Epidermal melanocyte (primary cell): ENCODE data around the gene IGSF9.

Experiments
- DNase-seq: peaks from one replicate; pipeline ENCODE4 v3.0.0; 2011; ENCODE audit warnings: low spot score; ENCODE audit not compliant: insufficient read length

Gene IGSF9

DNA sequence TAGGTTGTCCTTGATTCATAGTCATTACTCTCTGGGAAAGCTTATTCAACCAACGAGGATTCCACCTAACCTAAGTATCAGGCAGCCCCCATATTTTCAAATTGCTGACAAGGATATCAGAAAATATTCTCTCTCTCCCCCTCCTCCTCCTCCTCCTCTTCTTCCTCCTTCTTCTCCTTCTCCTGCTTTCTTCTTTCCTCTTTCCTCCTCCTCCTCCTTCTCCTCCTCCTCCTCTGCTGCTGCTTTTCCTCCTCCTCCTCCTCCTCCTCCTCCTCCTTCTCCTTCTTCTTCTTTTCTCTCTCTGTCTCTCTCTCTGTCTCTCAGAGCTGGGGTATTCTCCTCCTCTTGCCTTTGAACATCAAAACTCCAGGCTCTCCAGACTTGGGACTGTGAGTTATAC lies 2.5 kb upstream of the IGSF9 start:
- no peak for DNase-seq

DNA sequence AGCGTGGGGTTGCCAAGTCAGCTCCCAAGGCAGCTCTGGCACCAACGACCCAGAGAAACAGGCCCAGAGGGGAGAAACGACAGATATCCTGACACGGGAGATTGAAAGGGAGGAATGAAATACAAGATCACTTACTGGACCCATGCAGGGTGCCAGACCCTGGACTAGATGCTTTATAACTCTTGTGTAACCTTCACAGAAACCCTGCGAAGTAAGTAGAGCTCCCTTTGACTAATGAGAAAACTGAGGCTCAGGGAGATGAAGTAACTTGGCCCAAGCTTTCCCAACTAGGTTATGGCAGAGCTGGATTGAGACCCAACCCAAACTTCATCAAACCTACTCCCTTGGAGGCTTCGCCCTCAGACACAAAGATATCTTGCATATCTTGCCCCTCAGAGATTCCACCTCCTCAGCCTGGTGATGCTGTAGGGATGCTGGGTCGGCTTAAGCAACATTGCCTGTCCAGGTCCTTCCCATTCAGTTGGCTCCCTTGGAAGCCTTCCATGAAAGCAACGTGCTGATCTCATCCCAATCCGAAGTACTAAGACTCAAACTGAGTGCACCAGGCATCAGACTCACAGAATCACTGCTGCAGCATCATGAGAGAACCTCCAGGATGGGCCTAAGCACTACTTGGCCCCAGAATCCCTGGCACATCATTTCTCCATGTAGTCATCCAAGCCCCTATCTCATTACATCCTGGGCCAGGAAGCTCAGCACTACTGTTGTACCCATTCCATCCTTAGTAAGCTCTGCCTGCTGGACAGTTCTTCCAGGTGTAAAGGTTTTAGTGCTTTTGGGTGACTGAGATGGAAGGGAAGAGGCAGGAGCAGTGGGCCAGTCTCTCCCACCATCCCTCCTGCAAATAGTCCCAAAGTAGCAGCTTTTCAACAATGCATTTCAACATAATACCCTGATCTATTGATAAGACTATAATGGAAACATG lies 1.1 kb upstream of the IGSF9 start:
- DNase-seq = no peak

DNA sequence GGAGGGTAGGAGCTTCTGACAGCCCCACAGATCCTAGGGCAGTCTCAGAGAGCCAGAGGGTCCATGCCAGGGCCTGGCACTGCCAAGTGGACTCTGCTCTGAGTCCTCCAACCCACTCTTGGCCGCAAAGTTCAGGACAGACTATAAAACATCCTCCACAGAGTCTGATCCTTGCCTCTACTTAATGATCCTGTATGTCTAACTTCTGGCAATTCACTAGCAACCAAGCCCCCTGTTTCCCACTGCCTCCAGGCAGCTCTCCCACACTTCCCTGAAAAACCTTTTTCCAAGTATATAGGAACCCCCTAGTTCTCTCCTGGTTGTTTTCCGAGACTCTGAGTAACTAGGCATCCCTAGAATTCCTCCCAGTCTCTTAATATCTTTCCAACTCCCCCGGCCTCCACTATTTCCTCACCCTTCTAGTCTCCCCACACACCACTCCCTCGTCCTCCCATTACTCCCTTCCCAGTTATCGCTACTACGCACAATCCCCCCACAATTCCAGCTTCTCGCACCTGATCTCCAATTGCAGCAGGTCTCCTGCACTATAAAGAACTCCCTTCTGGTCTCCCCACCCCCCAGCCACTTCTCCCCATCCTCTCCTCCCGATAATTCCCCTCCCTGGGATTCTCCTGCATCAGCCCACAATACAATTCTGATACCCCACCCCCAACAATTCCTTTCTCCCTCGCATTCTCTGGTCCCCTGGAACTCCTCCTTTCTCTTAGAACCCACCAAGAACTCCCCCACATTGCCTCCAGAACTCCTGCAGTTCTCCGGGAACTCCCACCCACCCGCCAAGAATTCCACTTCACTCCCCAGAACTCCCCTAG lies 574 bp downstream of the IGSF9 start:
- no peak for DNase-seq

DNA sequence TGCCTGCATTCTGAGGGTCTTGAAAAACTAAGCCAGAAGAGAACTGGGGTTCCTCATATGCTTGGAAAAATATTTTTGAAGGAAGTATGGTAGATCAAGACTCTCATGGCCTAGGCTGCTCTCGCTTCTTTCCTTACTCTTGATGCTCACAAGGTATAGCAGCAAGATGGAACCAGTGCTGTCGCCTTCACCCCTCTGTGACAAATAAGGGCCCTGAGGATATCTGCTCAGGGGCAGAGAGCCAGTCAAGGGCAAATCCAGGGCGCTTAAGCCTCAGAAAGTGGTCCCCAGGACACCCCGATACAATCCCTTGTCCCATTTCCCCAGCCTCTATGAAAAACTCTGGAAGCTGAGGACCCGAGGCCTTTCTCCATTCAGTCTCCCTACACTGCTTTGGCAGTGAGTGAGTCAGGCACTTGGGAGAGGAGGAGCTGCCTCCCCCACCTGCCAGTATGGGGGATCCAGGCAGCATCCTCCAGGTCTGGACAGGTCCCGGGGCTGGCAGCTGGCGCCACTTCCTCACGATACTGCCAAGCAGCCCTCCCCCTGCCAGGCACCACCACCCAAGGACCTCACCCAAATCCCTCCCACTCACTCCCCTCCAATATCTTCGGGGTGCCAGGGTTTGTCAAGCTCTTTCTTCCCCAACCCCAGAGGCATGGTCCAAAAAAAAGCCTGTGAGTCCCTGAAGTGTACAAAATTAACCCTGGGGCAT lies 1.3 kb downstream of the IGSF9 start:
- no peak for DNase-seq

DNA sequence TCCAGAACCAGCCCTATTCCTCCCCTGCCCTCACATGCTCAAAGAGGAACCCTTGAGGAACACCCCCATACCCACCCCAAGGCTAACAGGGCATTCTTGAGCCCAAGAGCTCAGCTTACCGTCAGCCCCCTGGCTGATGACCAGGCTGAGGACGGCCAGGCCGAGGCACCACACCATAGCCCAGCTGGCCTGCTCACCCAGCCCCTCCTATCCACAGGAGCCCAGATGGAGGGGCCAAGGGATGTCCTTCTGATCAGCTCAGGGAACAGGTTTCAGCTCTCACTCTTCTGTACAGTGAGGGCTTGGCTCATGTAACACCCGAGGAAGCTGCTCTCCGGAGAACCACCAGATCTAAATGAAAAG lies 2.2 kb downstream of the IGSF9 start:
- DNase-seq = no peak

DNA sequence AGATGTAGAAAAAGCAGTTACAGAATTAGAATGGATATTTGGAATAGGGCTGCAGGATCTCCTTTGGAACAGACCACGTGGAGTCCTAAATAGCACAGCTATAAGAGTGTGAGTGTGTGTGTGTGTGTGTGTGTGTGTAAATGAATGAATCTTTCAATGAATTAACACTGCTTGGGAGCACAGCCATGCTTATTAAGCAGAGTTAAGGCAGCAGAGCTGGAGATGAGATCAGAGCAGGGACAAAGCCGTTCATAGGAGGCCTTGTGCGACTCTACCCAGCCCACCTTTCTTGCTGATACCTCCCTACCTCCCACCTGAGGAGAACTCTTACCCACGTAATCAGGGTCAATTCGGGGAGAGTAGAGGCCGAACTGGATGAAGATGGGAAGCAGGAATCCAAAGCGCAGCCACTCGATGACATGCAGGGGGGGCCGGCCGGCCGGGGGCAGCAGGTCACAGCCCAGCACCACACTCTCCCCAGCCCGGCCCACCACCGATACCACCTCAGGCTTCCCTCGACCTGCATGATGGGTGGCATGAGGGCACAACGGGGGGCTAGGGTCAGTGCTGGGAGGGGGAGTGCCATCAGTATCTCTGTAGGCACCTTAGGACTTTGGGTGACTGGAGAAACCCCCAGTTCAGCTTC lies 2.7 kb downstream of the IGSF9 start:
- no peak for DNase-seq

DNA sequence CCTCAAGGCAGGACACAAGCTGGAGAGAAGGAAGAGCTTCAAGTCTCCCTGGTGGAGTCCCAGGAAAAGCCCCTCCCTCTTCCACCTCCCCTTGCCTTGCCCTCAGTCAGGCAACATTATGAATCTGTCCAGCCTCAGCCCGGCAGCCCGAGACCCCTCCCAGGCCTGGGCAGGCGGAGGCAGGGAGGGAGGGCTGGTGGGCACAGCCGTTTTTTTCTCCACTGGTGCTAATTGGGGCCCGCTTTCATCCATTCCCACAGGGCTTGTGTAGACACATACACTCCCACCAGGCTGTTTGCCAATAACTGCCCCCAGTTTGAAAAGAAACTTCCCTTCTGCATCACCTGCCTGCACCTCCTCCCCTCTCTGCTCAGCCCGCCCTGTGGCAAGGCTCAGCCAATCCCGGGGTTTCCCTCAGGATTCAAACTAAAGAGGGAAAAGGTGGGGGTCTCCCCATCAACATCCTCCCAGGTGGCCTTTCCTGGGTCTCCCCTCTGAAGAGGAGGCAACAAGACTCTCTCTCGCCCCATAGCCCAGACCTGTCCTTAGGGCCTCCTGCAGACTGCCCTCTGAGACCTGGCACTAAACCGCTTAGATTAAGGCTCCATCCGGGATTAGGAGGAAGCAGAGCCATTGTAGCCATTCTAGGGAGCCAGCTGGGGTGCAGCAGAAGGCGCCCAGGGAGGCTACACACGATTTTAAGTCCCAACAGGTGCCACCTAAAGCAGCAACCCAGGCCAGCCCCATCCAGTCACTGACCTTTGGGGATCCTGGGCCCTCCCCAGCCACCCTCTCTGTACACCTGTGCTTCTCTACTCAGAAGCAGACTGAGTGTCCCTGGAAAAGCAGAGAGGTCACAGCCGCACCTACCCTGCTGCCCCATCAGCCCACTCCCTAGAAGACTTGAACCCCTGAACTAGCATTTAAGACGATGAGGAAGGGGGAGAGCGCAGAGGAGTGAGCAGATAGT lies 3.5 kb downstream of the IGSF9 start:
- no peak for DNase-seq

DNA sequence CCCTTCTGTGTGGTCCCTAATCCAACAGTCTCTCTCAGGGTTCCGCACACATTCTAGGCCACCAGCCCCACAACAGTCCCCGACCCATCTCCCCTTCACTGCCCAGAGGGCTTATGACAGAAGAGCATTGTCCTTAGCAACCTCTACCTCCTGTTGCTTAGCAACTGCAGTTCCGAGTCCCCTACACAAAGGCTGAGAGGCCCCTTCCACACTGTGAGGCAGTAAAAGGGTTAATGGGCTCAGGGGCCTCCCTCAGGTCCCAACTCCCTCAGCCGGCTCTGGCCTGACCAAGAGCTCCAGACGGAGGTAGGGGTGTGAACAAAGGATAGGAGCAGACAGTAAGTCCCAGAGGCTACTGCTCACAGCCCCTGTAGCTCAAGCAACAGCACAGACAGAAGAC lies 4.3 kb downstream of the IGSF9 start:
- DNase-seq = no peak

DNA sequence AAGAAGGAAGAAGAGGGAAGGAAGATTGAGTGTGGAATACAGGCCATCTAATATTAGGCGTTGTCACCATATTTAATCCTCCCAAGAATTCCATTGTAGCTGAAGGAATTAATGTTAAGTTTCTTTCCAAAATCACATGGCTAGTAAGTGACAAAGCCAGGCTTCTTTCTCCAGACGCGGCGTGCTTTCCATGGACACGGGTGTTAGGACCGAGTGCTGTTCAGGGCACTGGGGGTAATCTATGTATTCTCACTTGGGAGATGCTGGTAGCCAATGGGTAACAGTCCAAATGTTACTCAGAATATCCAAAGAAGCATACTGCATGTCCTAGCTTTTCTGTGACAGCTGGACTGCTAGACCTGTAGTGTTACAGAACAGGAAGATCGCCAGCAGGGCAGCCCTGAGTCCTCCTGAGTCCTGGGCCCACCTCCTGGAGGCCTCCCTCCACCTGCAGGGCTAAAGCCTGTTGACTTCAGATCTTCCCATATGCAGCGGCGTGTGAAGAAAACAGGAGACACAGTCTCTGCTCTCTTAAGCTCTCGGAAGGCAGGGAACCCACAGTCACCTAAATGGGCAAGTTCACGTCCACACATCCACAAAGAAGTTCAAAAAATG lies 5.3 kb downstream of the IGSF9 start:
- DNase-seq = no peak

DNA sequence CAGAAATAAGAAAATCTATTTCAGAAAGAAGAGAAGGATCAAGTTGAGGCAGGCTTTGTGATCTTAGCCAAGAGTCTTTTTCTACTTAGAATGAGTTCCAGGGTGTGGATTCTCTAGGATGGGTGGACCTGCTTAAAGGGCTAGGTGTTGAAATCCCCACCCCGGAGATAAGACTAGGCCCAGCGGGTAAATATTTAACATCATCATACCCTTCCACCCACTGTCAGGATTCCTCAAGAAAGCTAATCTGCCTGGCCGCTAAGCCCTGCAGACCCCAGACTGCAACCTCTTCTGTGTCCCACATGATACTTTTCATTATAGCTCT lies 5.8 kb downstream of the IGSF9 start:
- DNase-seq = no peak

DNA sequence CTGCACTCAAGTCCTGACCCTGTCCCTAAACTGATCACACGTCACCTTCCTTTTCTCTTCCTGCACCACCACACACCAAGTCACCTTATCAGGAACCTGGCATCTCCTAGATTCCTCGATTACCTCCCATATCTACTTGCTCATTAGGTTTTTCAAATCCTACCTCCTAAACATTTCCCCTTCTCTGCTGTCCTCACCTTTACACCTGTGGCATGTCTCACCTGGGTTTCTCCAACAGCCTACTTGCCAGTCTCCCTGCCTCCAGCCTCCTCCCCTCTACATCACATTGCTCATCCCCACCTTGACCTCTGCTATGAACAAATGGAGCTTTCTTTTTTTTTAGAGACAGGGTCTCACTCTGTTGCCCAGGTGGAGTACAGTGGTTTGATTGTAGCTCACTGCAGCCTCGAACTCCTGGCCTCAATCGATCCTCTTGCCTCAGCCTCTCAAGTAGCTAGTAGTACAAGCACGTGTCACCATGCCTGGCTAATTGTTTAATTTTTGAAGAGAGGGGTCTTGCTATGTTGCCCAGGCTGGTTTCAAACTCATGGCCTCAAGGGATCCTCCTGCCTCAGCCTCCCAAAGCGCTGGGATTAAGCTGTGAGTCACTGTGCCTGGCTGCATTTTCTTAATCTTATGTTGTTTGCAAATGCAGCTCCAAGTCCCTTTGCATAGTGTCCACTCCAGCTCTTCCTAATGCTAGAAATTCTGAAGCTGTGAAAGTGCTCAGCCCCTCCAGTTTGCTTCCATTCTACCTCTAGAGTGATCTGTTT lies 6.3 kb downstream of the IGSF9 start:
- no peak for DNase-seq

DNA sequence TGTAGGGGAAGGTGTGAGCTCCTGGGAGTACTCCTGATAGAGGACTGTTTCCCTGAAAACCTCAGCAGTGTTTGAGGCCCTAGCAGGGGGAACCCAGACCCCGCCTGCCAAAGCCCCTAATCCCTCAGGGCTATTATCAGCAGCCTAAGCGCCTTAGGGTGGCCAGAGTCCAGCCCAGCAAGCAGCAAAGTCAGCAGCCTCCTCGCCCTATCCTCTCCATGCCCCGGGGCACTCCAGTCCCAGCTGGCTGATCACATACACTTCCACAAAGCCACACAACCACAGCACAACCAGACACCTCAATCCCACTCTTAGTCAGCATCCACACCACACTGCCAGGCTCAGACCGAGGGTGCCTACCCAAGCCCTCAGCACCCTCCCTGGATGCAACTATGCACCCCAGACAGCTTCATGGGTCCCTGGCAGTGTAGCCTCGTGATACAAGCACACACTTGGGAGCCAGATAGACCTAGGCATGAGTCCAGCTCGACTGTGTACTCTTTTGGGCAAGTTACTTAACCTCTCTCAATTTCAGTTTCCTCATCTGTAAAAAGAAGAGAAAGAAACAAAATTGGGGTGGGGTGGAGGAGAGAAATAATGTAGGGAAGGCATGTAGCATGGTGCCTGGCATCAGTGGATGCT lies 7.1 kb downstream of the IGSF9 start:
- no peak for DNase-seq

DNA sequence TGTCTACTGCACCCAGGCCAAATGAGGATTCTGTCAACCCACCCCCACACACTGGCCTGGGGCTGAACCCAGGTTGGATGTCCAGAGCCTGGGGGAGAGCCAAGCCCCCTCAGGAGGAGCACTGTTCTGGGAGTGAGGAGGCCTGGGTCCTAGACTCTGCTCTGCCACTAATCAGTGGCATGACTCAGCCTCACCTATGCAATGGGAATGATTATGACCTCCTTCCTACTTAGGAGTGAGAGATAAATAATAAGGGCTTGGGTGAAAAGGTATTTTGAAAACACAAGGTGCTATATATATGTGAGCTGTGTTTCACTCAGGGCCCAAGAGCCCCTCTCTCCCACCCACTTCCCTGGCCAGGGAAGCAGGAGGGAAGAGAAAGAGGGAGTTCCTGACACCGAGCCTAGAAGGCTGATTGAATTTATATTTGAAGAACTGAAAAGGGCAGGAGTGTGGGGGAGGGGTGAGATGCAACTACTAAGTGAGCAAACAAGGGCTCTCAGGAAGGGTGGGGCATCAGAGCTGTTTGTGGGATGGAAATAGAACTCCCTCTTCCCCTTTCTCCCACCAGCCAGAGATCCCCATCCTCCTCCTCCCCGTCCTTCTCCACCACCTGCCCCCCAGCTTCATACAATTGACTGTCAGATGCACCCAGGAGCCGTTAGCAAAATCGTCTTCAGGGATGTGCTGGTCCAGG lies 8.2 kb downstream of the IGSF9 start:
- no peak for DNase-seq

DNA sequence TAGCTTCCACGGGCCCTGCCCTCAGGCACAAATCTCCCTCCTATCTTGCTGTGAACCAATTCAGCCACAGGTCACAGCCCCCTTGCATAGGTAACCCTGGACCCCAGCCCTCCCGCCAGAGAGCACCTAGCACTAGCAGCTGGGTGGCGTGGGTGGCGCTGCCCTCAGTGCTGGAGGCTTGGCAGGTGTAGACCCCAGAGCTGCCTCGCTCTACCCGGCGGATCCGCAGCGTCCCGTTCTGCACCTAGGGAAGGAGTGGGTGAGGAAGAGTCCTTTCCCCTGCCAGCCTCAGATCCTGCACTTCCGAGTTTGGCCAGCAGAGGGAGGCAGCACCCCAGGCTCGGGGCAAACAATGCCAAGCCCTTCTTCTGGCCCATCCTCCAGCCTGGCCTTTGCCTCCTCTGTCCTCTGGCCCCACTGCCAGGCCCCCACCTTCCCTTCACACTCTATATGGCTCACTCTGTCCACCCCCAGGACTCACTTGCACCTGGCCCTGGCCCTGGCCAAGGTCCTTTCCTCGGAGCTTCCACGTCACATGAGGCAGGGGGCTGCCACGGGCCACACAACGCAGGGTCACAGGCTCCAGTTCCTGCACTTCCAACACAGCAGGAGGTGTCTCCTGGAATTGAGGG lies 9.0 kb downstream of the IGSF9 start:
- peak; percentile 67 for DNase-seq

DNA sequence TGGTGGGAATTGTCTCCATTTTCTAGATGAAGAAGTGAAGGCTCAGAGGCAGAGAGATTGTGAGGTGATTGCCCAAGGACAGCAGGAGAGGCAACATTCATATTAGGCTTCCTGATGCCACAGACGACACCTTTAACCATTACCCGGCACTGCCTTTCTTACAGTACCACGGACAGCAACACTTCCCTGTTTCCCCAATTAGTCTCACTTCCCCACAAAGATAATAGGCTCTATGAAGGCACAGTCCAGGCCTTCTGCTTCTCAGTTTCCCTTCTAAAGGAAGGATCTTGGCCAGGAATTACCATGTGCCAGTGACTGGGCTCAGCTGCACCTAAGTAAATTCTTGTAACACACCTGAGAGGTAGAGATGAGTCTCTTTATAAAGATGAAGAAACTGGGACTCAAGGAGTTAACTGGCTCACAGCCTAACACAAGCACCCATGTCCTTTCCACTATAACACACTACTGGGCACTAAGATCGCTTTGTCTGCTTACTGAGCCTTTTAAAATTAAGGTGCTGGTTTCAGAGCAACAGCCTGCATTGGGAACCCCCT lies 9.6 kb downstream of the IGSF9 start:
- DNase-seq = no peak

DNA sequence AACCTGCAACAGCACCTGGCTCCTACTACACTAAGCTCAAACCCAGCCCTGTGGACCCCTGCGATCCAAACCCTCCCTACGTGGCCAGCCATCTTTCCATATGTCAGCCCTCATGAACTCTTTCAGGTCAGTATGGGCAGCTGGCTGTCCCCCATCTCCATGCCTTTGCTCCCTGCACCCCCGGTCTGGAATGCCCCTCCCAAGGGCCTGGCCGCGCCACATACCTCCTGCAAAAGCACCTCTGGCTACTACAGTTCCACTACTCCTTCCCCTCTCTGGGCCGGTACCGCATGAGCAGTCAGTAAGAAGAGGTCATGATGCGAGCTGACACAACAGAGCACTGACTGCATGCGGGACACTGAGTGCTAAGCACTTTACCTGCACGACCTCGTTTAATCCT lies 10.1 kb downstream of the IGSF9 start:
- DNase-seq = no peak
